Suprapubic skin (tissue), 4 donors: ENCODE results near the gene RBP3. TPM values are rescaled to one million over a fixed set of nuclear protein-coding genes. Genes with fewer than 3 reads are reported as not detected.

ENCODE experiments used
- DNase-seq, 2 donors: peaks; one replicate each; pipeline ENCODE4 v3.0.0-alpha.2; 2019; ENCODE audit warnings: low spot score in 2 of 2
- H3K27ac ChIP-seq: fragments of 200-600 bp; sonication (generic); one replicate; pipeline ENCODE4 v1.5.1; 2019
- H3K27me3 ChIP-seq: fragments of 200-600 bp; sonication (generic); one replicate; pipeline ENCODE4 v1.5.1; 2019
- H3K36me3 ChIP-seq: fragments of 200-600 bp; sonication (generic); one replicate; pipeline ENCODE4 v1.5.1; 2019
- H3K4me1 ChIP-seq: fragments of 200-600 bp; sonication (generic); one replicate; pipeline ENCODE4 v1.5.1; 2019
- H3K4me3 ChIP-seq: fragments of 200-600 bp; sonication (generic); one replicate; pipeline ENCODE4 v1.5.1; 2019; ENCODE audit warnings: mild to moderate bottlenecking
- H3K9me3 ChIP-seq: fragments of 200-600 bp; sonication (generic); one replicate; pipeline ENCODE4 v1.5.1; 2019
- CTCF ChIP-seq, 2 donors: fragments of 200-600 bp in 1 of 2; fragments of 450-650 bp in 1 of 2; sonication (generic) in 1 of 2; IDR thresholded peaks; one replicate each; pipeline ENCODE4 v1.5.1; 2016 to 2019; ENCODE audit warnings: antibody characterized with exemption in 2 of 2, mild to moderate bottlenecking in 1 of 2, moderate library complexity in 1 of 2
- EP300 ChIP-seq: sonication (generic); formaldehyde crosslinking; IDR thresholded peaks from one replicate; pipeline ENCODE4 v1.6.1; 2017; ENCODE audit warnings: antibody characterized with exemption
- POLR2A ChIP-seq, 2 donors: fragments of 450-650 bp; IDR thresholded peaks; one replicate each; pipeline ENCODE4 v1.6.1; 2017; ENCODE audit warnings: antibody characterized with exemption in 2 of 2, mild to moderate bottlenecking in 2 of 2, moderate library complexity in 2 of 2
- POLR2AphosphoS5 ChIP-seq, 3 donors: sonication (generic); formaldehyde crosslinking; IDR thresholded peaks; one replicate each; pipeline ENCODE4 v1.6.1; 2017; ENCODE audit warnings: antibody characterized with exemption in 3 of 3
- WGBS: methylation state at CpG from one replicate; pipeline ENCODE4 v1.1.5; 2018; 5-methylcytosine and 5-hydroxymethylcytosine counted together
- total RNA-seq, 4 donors: library from RNA; depleted of rRNA; stranded (reverse); fragments of >200 nt; gene quantifications; one replicate each; pipeline ENCODE4 v1.1.0, GENCODE V29; 2016

Gene RBP3
- total RNA-seq, 4 donors from 2014 or later = not detected

DNA sequence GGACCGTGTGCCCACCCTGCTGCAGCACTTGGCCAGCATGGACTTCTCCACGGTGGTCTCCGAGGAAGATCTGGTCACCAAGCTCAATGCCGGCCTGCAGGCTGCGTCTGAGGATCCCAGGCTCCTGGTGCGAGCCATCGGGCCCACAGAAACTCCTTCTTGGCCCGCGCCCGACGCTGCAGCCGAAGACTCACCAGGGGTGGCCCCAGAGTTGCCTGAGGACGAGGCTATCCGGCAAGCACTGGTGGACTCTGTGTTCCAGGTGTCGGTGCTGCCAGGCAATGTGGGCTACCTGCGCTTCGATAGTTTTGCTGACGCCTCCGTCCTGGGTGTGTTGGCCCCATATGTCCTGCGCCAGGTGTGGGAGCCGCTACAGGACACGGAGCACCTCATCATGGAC lies 1.4 kb downstream of the RBP3 start:
- H3K4me1 ChIP-seq = no peaks in the 10 kb centered on the region
- no peak overlapping the region for H3K27ac ChIP-seq
- TF ChIP-seq CTCF (IDR thresholded peaks at IDR 0.05) (no peak), EP300 (no peak), POLR2A (IDR thresholded peaks at IDR 0.05) (no peak), POLR2AphosphoS5 (IDR thresholded peaks at IDR 0.05) (no peak)
- H3K4me3 ChIP-seq = no peak overlapping the region
- H3K27me3 ChIP-seq = no peaks in the 10 kb centered on the region
- peak in 1 of 2 donors; percentile 41 for DNase-seq
- no peaks in the 10 kb centered on the region for H3K36me3 ChIP-seq
- 90% methylated on average over 11 of the region's 22 CpGs for WGBS
- H3K9me3 ChIP-seq = no peaks in the 10 kb centered on the region

DNA sequence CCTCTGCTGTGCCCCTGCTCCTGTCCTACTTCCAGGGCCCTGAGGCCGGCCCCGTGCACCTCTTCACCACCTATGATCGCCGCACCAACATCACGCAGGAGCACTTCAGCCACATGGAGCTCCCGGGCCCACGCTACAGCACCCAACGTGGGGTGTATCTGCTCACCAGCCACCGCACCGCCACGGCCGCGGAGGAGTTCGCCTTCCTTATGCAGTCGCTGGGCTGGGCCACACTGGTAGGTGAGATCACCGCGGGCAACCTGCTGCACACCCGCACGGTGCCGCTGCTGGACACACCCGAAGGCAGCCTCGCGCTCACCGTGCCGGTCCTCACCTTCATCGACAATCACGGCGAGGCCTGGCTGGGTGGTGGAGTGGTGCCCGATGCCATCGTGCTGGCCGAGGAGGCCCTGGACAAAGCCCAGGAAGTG lies 1.8 kb downstream of the RBP3 start:
- DNase-seq = peak in 1 of 2 donors; percentile 53
- H3K9me3 ChIP-seq = no peaks in the 10 kb centered on the region
- H3K27me3 ChIP-seq = no peaks in the 10 kb centered on the region
- WGBS = 93% methylated on average over 22 of the region's 31 CpGs
- H3K27ac ChIP-seq = no peak overlapping the region
- H3K36me3 ChIP-seq = no peaks in the 10 kb centered on the region
- H3K4me1 ChIP-seq = no peaks in the 10 kb centered on the region
- no peak overlapping the region for H3K4me3 ChIP-seq
- TF ChIP-seq CTCF (IDR thresholded peaks at IDR 0.05) = no peak

DNA sequence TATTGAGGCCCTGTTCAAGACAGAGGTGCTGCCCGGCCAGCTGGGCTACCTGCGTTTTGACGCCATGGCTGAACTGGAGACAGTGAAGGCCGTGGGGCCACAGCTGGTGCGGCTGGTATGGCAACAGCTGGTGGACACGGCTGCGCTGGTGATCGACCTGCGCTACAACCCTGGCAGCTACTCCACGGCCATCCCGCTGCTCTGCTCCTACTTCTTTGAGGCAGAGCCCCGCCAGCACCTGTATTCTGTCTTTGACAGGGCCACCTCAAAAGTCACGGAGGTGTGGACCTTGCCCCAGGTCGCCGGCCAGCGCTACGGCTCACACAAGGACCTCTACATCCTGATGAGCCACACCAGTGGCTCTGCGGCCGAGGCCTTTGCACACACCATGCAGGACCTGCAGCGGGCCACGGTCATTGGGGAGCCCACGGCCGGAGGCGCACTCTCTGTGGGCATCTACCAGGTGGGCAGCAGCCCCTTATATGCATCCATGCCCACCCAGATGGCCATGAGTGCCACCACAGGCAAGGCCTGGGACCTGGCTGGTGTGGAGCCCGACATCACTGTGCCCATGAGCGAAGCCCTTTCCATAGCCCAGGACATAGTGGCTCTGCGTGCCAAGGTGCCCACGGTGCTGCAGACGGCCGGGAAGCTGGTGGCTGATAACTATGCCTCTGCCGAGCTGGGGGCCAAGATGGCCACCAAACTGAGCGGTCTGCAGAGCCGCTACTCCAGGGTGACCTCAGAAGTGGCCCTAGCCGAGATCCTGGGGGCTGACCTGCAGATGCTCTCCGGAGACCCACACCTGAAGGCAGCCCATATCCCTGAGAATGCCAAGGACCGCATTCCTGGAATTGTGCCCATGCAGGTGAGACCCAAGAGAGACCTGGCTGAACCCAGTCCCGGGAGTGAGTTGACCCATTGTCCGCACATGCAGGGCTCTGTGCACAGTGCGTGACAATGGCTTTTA lies 2.8 kb downstream of the RBP3 start:
- no peaks in the 10 kb centered on the region for H3K36me3 ChIP-seq
- H3K27me3 ChIP-seq = no peaks in the 10 kb centered on the region
- no peak overlapping the region for H3K27ac ChIP-seq
- H3K4me1 ChIP-seq = no peaks in the 10 kb centered on the region
- WGBS = 93% methylated on average over 27 of the region's 39 CpGs
- TF ChIP-seq POLR2AphosphoS5 (IDR thresholded peaks at IDR 0.05) = no peak
- TF ChIP-seq EP300 = no peak
- no peak for TF ChIP-seq CTCF (IDR thresholded peaks at IDR 0.05)
- TF ChIP-seq POLR2A (IDR thresholded peaks at IDR 0.05) = no peak
- no peak overlapping the region for H3K4me3 ChIP-seq
- H3K9me3 ChIP-seq = no peaks in the 10 kb centered on the region
- DNase-seq = peak; percentile 47 to 72

GRCh38 chr10:47351899-47352815 lies 4.0 kb downstream of the RBP3 start:
- peak in 1 of 2 donors; percentile 49 for DNase-seq
- no peak for TF ChIP-seq EP300
- TF ChIP-seq POLR2AphosphoS5 (IDR thresholded peaks at IDR 0.05) = no peak
- TF ChIP-seq POLR2A (IDR thresholded peaks at IDR 0.05) = no peak
- no peak for TF ChIP-seq CTCF (IDR thresholded peaks at IDR 0.05)
- 92% methylated on average over 13 of the region's 14 CpGs for WGBS
- no peaks in the 10 kb centered on the region for H3K9me3 ChIP-seq
- no peaks in the 10 kb centered on the region for H3K36me3 ChIP-seq
- H3K4me3 ChIP-seq = no peak overlapping the region
- no peak overlapping the region for H3K27ac ChIP-seq
- no peaks in the 10 kb centered on the region for H3K27me3 ChIP-seq
- no peaks in the 10 kb centered on the region for H3K4me1 ChIP-seq

DNA sequence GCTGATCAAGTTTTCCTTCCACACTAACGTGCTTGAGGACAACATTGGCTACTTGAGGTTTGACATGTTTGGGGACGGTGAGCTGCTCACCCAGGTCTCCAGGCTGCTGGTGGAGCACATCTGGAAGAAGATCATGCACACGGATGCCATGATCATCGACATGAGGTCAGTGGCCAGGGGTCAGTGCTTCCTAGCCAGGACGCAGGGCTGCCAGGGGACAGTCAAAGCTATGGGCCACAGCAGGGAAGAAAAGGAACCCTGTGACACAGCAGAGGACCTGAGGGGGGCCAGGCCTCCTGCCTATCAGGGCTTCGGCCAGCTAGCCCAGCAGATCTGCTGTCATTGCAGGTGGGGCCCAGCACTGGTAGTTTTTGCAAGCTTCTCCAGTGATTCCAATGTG lies 5.2 kb downstream of the RBP3 start:
- no peaks in the 10 kb centered on the region for H3K27me3 ChIP-seq
- no peak for TF ChIP-seq CTCF (IDR thresholded peaks at IDR 0.05)
- TF ChIP-seq EP300 = no peak
- no peak for TF ChIP-seq POLR2AphosphoS5 (IDR thresholded peaks at IDR 0.05)
- no peak for TF ChIP-seq POLR2A (IDR thresholded peaks at IDR 0.05)
- 92% methylated on average over 6 of the region's 6 CpGs for WGBS

More for the DNA sequence above, 5.2 kb downstream of the RBP3 start:
- Histone ChIP-seq H3K9me3 (no peaks in the 10 kb centered on the region), H3K4me3 (no peak overlapping the region), H3K27ac (no peak overlapping the region), H3K4me1 (no peaks in the 10 kb centered on the region), H3K36me3 (no peaks in the 10 kb centered on the region)
- DNase-seq = peak; percentile 33 to 65
